ENCODE measurements around the gene LMO7. TPM values are rescaled to one million over a fixed set of nuclear protein-coding genes. Genes with fewer than 3 reads are reported as not detected.

Gene LMO7
- total and polyA plus RNA-seq, 4 donors = 17.5 to 69.6 (median 38.2) TPM

DNA sequence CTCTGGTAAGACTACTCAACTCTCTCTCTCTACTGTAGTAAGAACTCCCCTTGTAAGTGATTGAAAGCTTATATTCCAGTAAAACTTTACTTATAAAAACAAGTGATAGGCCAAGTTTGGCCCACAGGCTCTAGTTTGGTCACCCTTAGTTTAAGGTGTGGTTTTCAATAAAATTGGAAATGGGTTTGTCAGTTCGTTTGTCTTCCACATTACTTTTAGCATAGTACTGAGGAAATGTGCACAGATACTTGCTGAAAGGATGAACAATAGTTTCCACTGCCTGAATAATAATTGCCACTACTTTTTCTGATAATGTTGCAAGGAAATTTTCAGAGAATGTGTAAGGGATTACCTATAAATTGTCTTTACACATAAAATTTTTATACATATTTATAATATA lies 54.5 kb downstream of the LMO7 start:
- H3K9me3 ChIP-seq (ENCODE audit: control insufficient read depth in 4 of 4, low read length in 3 of 4) = no peaks in the 10 kb centered on the region
- H3K27ac ChIP-seq (ENCODE audit: low read depth in 1 of 2, low read length in 2 of 2) = no peak overlapping the region
- no peak for DNase-seq (ENCODE audit: low spot score)
- H3K9ac ChIP-seq (ENCODE audit: low read depth in 1 of 2, low read length in 2 of 2) = no peak overlapping the region
- H3K4me3 ChIP-seq (ENCODE audit: low read depth in 1 of 3, low read length in 3 of 3) = no peak overlapping the region
- H3K4me1 ChIP-seq (ENCODE audit: control insufficient read depth in 4 of 4, insufficient read depth in 4 of 4, low read length in 3 of 4) = no peaks in the 10 kb centered on the region
- H3K36me3 ChIP-seq (ENCODE audit: control insufficient read depth in 4 of 4, insufficient read depth in 3 of 4, low read depth in 1 of 4, low read length in 3 of 4) = no peaks in the 10 kb centered on the region
- WGBS = 83% methylated on average over 1 of the region's 1 CpG
- TF ChIP-seq, protein P1, sequence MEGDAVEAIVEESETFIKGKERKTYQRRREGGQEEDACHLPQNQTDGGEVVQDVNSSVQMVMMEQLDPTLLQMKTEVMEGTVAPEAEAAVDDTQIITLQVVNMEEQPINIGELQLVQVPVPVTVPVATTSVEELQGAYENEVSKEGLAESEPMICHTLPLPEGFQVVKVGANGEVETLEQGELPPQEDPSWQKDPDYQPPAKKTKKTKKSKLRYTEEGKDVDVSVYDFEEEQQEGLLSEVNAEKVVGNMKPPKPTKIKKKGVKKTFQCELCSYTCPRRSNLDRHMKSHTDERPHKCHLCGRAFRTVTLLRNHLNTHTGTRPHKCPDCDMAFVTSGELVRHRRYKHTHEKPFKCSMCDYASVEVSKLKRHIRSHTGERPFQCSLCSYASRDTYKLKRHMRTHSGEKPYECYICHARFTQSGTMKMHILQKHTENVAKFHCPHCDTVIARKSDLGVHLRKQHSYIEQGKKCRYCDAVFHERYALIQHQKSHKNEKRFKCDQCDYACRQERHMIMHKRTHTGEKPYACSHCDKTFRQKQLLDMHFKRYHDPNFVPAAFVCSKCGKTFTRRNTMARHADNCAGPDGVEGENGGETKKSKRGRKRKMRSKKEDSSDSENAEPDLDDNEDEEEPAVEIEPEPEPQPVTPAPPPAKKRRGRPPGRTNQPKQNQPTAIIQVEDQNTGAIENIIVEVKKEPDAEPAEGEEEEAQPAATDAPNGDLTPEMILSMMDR (IDR thresholded peaks at IDR 0.05; ENCODE audit: low read depth, low read length, missing input control) = no peak
- TF ChIP-seq YY1 (IDR thresholded peaks at IDR 0.05) (no peak), FOXA1 (IDR thresholded peaks at IDR 0.05) (no peak), RAD21 (IDR thresholded peaks at IDR 0.05) (no peak), TAF1 (conservative IDR thresholded peaks at IDR 0.05) (no peak), EGR1 (IDR thresholded peaks at IDR 0.05; ENCODE audit: low read depth in 2 of 2) (no peak)
- TF ChIP-seq, protein P2, sequence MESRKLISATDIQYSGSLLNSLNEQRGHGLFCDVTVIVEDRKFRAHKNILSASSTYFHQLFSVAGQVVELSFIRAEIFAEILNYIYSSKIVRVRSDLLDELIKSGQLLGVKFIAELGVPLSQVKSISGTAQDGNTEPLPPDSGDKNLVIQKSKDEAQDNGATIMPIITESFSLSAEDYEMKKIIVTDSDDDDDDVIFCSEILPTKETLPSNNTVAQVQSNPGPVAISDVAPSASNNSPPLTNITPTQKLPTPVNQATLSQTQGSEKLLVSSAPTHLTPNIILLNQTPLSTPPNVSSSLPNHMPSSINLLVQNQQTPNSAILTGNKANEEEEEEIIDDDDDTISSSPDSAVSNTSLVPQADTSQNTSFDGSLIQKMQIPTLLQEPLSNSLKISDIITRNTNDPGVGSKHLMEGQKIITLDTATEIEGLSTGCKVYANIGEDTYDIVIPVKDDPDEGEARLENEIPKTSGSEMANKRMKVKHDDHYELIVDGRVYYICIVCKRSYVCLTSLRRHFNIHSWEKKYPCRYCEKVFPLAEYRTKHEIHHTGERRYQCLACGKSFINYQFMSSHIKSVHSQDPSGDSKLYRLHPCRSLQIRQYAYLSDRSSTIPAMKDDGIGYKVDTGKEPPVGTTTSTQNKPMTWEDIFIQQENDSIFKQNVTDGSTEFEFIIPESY (IDR thresholded peaks at IDR 0.05) = no peak
- TF ChIP-seq, protein P3, sequence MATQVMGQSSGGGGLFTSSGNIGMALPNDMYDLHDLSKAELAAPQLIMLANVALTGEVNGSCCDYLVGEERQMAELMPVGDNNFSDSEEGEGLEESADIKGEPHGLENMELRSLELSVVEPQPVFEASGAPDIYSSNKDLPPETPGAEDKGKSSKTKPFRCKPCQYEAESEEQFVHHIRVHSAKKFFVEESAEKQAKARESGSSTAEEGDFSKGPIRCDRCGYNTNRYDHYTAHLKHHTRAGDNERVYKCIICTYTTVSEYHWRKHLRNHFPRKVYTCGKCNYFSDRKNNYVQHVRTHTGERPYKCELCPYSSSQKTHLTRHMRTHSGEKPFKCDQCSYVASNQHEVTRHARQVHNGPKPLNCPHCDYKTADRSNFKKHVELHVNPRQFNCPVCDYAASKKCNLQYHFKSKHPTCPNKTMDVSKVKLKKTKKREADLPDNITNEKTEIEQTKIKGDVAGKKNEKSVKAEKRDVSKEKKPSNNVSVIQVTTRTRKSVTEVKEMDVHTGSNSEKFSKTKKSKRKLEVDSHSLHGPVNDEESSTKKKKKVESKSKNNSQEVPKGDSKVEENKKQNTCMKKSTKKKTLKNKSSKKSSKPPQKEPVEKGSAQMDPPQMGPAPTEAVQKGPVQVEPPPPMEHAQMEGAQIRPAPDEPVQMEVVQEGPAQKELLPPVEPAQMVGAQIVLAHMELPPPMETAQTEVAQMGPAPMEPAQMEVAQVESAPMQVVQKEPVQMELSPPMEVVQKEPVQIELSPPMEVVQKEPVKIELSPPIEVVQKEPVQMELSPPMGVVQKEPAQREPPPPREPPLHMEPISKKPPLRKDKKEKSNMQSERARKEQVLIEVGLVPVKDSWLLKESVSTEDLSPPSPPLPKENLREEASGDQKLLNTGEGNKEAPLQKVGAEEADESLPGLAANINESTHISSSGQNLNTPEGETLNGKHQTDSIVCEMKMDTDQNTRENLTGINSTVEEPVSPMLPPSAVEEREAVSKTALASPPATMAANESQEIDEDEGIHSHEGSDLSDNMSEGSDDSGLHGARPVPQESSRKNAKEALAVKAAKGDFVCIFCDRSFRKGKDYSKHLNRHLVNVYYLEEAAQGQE (IDR thresholded peaks at IDR 0.05) = no peak
- TF ChIP-seq, protein P4, sequence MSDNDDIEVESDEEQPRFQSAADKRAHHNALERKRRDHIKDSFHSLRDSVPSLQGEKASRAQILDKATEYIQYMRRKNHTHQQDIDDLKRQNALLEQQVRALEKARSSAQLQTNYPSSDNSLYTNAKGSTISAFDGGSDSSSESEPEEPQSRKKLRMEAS (IDR thresholded peaks at IDR 0.05) = no peak
- H3K27me3 ChIP-seq (ENCODE audit: control insufficient read depth in 4 of 4, insufficient read depth in 4 of 4, low read length in 3 of 4) = no peaks in the 10 kb centered on the region

DNA sequence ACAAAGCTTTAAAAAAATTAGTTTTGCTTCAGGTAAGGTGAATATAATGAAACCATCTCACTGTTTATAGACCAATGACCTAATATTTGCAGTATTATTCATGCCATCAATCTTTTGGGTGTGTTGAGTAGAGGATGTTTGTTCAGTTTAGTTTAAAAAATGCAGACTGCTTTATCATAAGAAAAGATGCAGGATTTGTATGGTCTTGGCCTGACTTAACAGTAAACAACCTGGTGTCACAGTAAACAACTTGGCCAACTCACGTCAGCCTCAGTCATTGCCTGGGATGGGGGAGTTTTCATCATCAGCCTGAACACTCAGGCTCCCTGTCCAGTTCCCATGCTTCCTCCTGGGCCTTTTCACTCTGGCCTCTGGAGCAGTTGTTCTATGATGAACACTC lies 55.1 kb downstream of the LMO7 start:
- H3K36me3 ChIP-seq (ENCODE audit: control insufficient read depth in 4 of 4, insufficient read depth in 3 of 4, low read depth in 1 of 4, low read length in 3 of 4) = no peaks in the 10 kb centered on the region
- no peaks in the 10 kb centered on the region for H3K4me1 ChIP-seq (ENCODE audit: control insufficient read depth in 4 of 4, insufficient read depth in 4 of 4, low read length in 3 of 4)
- H3K9me3 ChIP-seq (ENCODE audit: control insufficient read depth in 4 of 4, low read length in 3 of 4) = no peaks in the 10 kb centered on the region
- H3K27me3 ChIP-seq (ENCODE audit: control insufficient read depth in 4 of 4, insufficient read depth in 4 of 4, low read length in 3 of 4) = no peaks in the 10 kb centered on the region
- TF ChIP-seq, protein P2 (IDR thresholded peaks at IDR 0.05) = no peak
- TF ChIP-seq GABPA (IDR thresholded peaks at IDR 0.05 in 1 of 2, conservative IDR thresholded peaks at IDR 0.05 in 1 of 2) = no peak
- TF ChIP-seq RXRA (IDR thresholded peaks at IDR 0.05) = no peak
- no peak for TF ChIP-seq FOXA2 (IDR thresholded peaks at IDR 0.05)
- TF ChIP-seq HNF4A (conservative IDR thresholded peaks at IDR 0.05) = no peak
- TF ChIP-seq NR2F2 (IDR thresholded peaks at IDR 0.05) = no peak
- TF ChIP-seq RAD21 (IDR thresholded peaks at IDR 0.05) = no peak
- H3K9ac ChIP-seq (ENCODE audit: low read depth in 1 of 2, low read length in 2 of 2) = no peak overlapping the region
- H3K27ac ChIP-seq (ENCODE audit: low read depth in 1 of 2, low read length in 2 of 2) = no peak overlapping the region
- no peak for DNase-seq (ENCODE audit: low spot score)
- 80% methylated on average over 1 of the region's 1 CpG for WGBS
- no peak overlapping the region for H3K4me3 ChIP-seq (ENCODE audit: low read depth in 1 of 3, low read length in 3 of 3)
